SK-N-SH (cell line): ENCODE data around the gene HDLBP. TPM values are rescaled to one million over a fixed set of nuclear protein-coding genes. Genes with fewer than 3 reads are reported as not detected.

Experiments
- CTCF ChIA-PET: fragments of 300-600, 350-600 bp; formaldehyde crosslinking; extraction: SDS; loops from one replicate; lab custom pipeline; 2021; lab: Yijun Ruan, JAX
- POLR2A ChIA-PET: fragments of 350-600 bp; sonication (Branson Sonifier 250); formaldehyde crosslinking; extraction: SDS; loops from one replicate; lab custom pipeline; 2020; ENCODE audit warnings: antibody characterized with exemption, inconsistent platforms; lab: Yijun Ruan, JAX
- DNase-seq: peaks from one replicate; pipeline ENCODE4 v3.0.0; 2012
- H2AFZ ChIP-seq: fragments of 200-600 bp; sonication (generic); 2 replicates; pipeline ENCODE4 v1.8.1; 2016; ENCODE audit warnings: antibody characterized with exemption, mild to moderate bottlenecking, low read depth
- H3F3A ChIP-seq: fragments of 200-600 bp; sonication (generic); replicated peaks from 2 replicates; pipeline ENCODE3; 2016; ENCODE audit warnings: antibody characterized with exemption, mild to moderate bottlenecking; ENCODE audit not compliant: insufficient read depth
- H3K27ac ChIP-seq, 2 experiments: fragments of 200-500 bp in 1 of 2; fragments of 200-600 bp in 1 of 2; sonication (Bioruptor generic) in 1 of 2; sonication (generic), shearing (Covaris generic) in 1 of 2; 2 replicates each; pipeline versions ENCODE4 v1.5.1 to v1.6.1; 2014 to 2016; ENCODE audit warnings: low read depth in 2 of 2, inconsistent platforms in 1 of 2, low read length in 1 of 2, mild to moderate bottlenecking in 1 of 2, mixed read lengths in 1 of 2
- H3K27me3 ChIP-seq: fragments of 200-600 bp; sonication (generic), shearing (Covaris generic); 2 replicates; pipeline ENCODE4 v1.6.1; 2016; ENCODE audit warnings: mixed run types; ENCODE audit not compliant: insufficient read depth
- H3K36me3 ChIP-seq, 2 experiments: fragments of 200-500 bp in 1 of 2; fragments of 200-600 bp in 1 of 2; sonication (Bioruptor generic) in 1 of 2; sonication (generic) in 1 of 2; replicated peaks in 1 of 2; 2 replicates each; pipeline versions ENCODE3 to v1.5.1; 2014 to 2016; ENCODE audit warnings: low read length in 1 of 2, mild to moderate bottlenecking in 1 of 2; ENCODE audit not compliant: insufficient read depth in 2 of 2, control insufficient read depth in 1 of 2
- H3K4me1 ChIP-seq, 2 experiments: fragments of 200-500 bp in 1 of 2; fragments of 200-600 bp in 1 of 2; sonication (Bioruptor generic) in 1 of 2; sonication (generic), shearing (Covaris generic) in 1 of 2; 2 replicates each; pipeline versions ENCODE4 v1.5.1 to v1.6.1; 2014 to 2016; ENCODE audit warnings: low read depth in 1 of 2, low read length in 1 of 2, mixed run types in 1 of 2; ENCODE audit not compliant: insufficient read depth in 2 of 2, control insufficient read depth in 1 of 2
- H3K4me2 ChIP-seq: fragments of 200-600 bp; sonication (generic), shearing (Covaris generic); 2 replicates; pipeline ENCODE4 v1.6.1; 2017; ENCODE audit warnings: mixed run types
- H3K4me3 ChIP-seq, 2 experiments: fragments of 200-500 bp in 1 of 2; fragments of 200-600 bp in 1 of 2; sonication (Bioruptor generic) in 1 of 2; sonication (generic), shearing (Covaris generic) in 1 of 2; 2 replicates each; pipeline versions ENCODE4 v1.5.1 to v1.8.1; 2014 to 2016; ENCODE audit warnings: low read depth in 2 of 2, inconsistent platforms in 1 of 2, low read length in 1 of 2, mild to moderate bottlenecking in 1 of 2, mixed read lengths in 1 of 2, moderate library complexity in 1 of 2
- H3K79me2 ChIP-seq: fragments of 200-600 bp; sonication (generic); 2 replicates; pipeline ENCODE4 v1.8.1; 2017; ENCODE audit warnings: mild to moderate bottlenecking; ENCODE audit not compliant: insufficient read depth
- H3K9ac ChIP-seq: fragments of 200-600 bp; sonication (generic); 2 replicates; pipeline ENCODE4 v1.6.1; 2017; ENCODE audit warnings: mixed run types
- H3K9me2 ChIP-seq: fragments of 200-600 bp; sonication (generic); 2 replicates; pipeline ENCODE4 v1.6.1; 2017; ENCODE audit warnings: mixed run types
- H3K9me3 ChIP-seq: fragments of 200-600 bp; sonication (generic); 2 replicates; pipeline ENCODE4 v1.6.1; 2017; ENCODE audit warnings: mixed run types, mild to moderate bottlenecking, moderate library complexity
- H4K20me1 ChIP-seq: fragments of 200-600 bp; sonication (generic); 2 replicates; pipeline ENCODE4 v1.6.1; 2017; ENCODE audit warnings: mild to moderate bottlenecking, mixed run types; ENCODE audit not compliant: insufficient read depth
- CHD2 ChIP-seq: fragments of 150-350 bp; IDR thresholded peaks from 2 replicates; pipeline ENCODE4 v1.6.1; 2018; ENCODE audit warnings: low read length; ENCODE audit not compliant: partially characterized antibody
- CTCF ChIP-seq: fragments of 200-600 bp; sonication (generic); IDR thresholded peaks from 2 replicates; pipeline ENCODE4 v1.6.1; 2017; ENCODE audit warnings: antibody characterized with exemption, mild to moderate bottlenecking, moderate library complexity
- ELF1 ChIP-seq: IDR thresholded peaks from 2 replicates; pipeline ENCODE4 v1.4.0; 2012
- EZH2phosphoT487 ChIP-seq: fragments of 200-600 bp; sonication (generic); IDR thresholded peaks from 2 replicates; pipeline ENCODE4 v1.6.1; 2017; ENCODE audit warnings: low read depth, mixed run types, mild to moderate bottlenecking, antibody characterized with exemption, moderate library complexity, borderline replicate concordance
- FOSL2 ChIP-seq: IDR thresholded peaks from 2 replicates; pipeline ENCODE4 v1.4.0; 2012; ENCODE audit warnings: low read depth, mild to moderate bottlenecking, moderate library complexity, borderline replicate concordance
- GABPA ChIP-seq: IDR thresholded peaks from 2 replicates; pipeline ENCODE4 v1.4.0; 2012; ENCODE audit warnings: low read depth, mild to moderate bottlenecking
- GATA2 ChIP-seq: sonication (generic); formaldehyde crosslinking; IDR thresholded peaks from 2 replicates; pipeline ENCODE4 v1.5.0; 2020; ENCODE audit warnings: mild to moderate bottlenecking, missing genetic modification reagents
- JUND ChIP-seq: IDR thresholded peaks from 2 replicates; pipeline ENCODE4 v1.4.0; 2012
- MXI1 ChIP-seq: IDR thresholded peaks from 2 replicates; pipeline ENCODE4 v1.6.1; 2012; ENCODE audit warnings: mild to moderate bottlenecking, low read depth, low read length, improper control_type of control experiment
- POLR2AphosphoS5 ChIP-seq: IDR thresholded peaks from 2 replicates; pipeline ENCODE4 v1.6.1; 2012; ENCODE audit warnings: low read depth, low read length
- RAD21 ChIP-seq: IDR thresholded peaks from 2 replicates; pipeline ENCODE4 v1.6.1; 2012; ENCODE audit warnings: mild to moderate bottlenecking, low read length
- RCOR1 ChIP-seq: fragments of 150-350 bp; IDR thresholded peaks from 2 replicates; pipeline ENCODE4 v1.6.1; 2017; ENCODE audit warnings: antibody characterized with exemption, low read length
- SIN3A ChIP-seq: IDR thresholded peaks from 2 replicates; pipeline ENCODE4 v1.6.1; 2012; ENCODE audit warnings: low read depth, mild to moderate bottlenecking, low read length, moderate library complexity, borderline replicate concordance
- SMC3 ChIP-seq: IDR thresholded peaks from 2 replicates; pipeline ENCODE4 v1.6.1; 2012; ENCODE audit warnings: low read depth, low read length, improper control_type of control experiment
- TAF1 ChIP-seq: IDR thresholded peaks from 2 replicates; pipeline ENCODE4 v1.6.1; 2012; ENCODE audit warnings: low read depth, mild to moderate bottlenecking, low read length, moderate library complexity, borderline replicate concordance
- USF1 ChIP-seq: IDR thresholded peaks from 2 replicates; pipeline ENCODE4 v1.4.0; 2012; ENCODE audit warnings: low read depth, borderline replicate concordance
- USF2 ChIP-seq: fragments of 150-350 bp; IDR thresholded peaks from 2 replicates; pipeline ENCODE4 v1.6.1; 2017; ENCODE audit warnings: antibody characterized with exemption, low read length, low read depth, borderline replicate concordance
- WGBS: methylation state at CpG from one replicate; pipeline ENCODE4 v1.1.6; 2017; ENCODE audit warnings: low lambda C conversion rate; 5-methylcytosine and 5-hydroxymethylcytosine counted together
- polyA plus RNA-seq, 3 experiments: library from polyadenylated mRNA; depleted of rRNA; stranded (reverse); fragments of >200 nt; gene quantifications; 2 replicates each; pipeline ENCODE4 v1.2.3, GENCODE V29; 2012
- TF ChIP-seq, protein P1 (sequence below): fragments of 150-350 bp; IDR thresholded peaks from 2 replicates; pipeline ENCODE4 v1.6.1; 2016; ENCODE audit warnings: mild to moderate bottlenecking, low read depth, low read length

Gene HDLBP
- polyA plus RNA-seq, 1 of the 3 experiments (the other 2 are of a cell fraction) = 263 TPM

DNA sequence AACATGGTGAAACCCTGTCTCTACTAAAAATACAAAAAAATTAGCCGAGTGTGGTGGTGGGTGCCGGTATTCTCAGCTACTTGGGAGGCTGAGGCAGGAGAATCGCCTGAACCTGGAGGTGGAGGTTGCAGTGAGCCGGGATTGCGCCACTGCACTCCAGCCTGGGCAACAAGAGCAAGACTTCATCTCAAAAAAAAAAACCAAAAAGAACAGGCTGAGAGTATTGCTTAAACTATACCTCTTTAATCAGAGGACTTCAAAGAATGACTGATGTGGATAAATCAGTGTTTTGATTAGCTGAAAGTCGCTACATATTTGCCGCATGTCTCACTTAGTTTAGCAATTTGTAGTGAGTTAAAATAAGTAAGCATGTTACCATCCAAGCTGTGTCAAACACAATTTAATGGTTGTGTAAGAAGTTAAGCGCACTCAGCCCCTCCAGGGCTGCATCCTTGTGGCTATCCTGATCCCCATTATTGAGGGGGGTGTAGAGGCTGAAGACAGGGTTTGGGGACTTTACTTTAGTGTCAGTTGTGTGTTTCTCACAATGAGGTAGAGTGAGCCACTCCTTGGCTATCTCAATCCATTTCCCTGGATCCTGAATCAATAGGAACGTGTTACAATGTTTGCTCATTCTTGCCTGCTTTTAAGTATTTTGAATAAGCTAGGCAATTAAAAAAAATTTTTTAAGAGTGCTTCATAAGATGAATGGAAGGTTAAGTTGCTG lies 29.6 kb upstream of the HDLBP start:
- Histone ChIP-seq H3K27me3 (no peaks in the 10 kb centered on the region), H3K4me2 (no peak overlapping the region), H3K9ac (no peak overlapping the region), H4K20me1 (peaks cover 36% of the 10 kb centered on the region), H3K27ac (no peak overlapping the region), H3K36me3 (peaks cover 75 to 91% of the 10 kb centered on the region in 2 experiments), H3F3A (peaks cover 13% of the 10 kb centered on the region), H3K9me3 (no peaks in the 10 kb centered on the region), H3K79me2 (peaks cover 31% of the 10 kb centered on the region), H3K9me2 (no peaks in the 10 kb centered on the region), H3K4me1 (no peaks in the 10 kb centered on the region), H2AFZ (no peak overlapping the region), H3K4me3 (no peak overlapping the region)
- no peak for DNase-seq
- TF ChIP-seq, protein P1, sequence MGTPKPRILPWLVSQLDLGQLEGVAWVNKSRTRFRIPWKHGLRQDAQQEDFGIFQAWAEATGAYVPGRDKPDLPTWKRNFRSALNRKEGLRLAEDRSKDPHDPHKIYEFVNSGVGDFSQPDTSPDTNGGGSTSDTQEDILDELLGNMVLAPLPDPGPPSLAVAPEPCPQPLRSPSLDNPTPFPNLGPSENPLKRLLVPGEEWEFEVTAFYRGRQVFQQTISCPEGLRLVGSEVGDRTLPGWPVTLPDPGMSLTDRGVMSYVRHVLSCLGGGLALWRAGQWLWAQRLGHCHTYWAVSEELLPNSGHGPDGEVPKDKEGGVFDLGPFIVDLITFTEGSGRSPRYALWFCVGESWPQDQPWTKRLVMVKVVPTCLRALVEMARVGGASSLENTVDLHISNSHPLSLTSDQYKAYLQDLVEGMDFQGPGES = no peak
- TF ChIP-seq SMC3 (no peak), RCOR1 (no peak), TAF1 (no peak), POLR2AphosphoS5 (no peak), USF1 (no peak), SIN3A (no peak), USF2 (no peak)
- CTCF ChIA-PET = no interaction called here
- WGBS = 85% methylated on average over 9 of the region's 9 CpGs
- POLR2A ChIA-PET = no interaction called here

- Histone ChIP-seq H3F3A (peaks cover 6% of the 10 kb centered on the region), H3K36me3 (peaks cover 79 to 82% of the 10 kb centered on the region in 2 experiments), H3K9me2 (no peaks in the 10 kb centered on the region), H3K4me1 (no peaks in the 10 kb centered on the region), H3K4me2 (no peak overlapping the region), H2AFZ (no peak overlapping the region), H4K20me1 (peaks cover 47% of the 10 kb centered on the region), H3K27me3 (no peaks in the 10 kb centered on the region), H3K9ac (no peak overlapping the region), H3K4me3 (no peak overlapping the region), H3K79me2 (peaks cover 60% of the 10 kb centered on the region), H3K9me3 (no peaks in the 10 kb centered on the region), H3K27ac (no peak overlapping the region)
- no peak for DNase-seq
- ChIA-PET CTCF (no interaction called here), POLR2A (no interaction called here)
- TF ChIP-seq RAD21 (no peak), MXI1 (no peak), JUND (no peak), EZH2phosphoT487 (no peak), ELF1 (no peak), FOSL2 (no peak), GATA2 (no peak), CTCF (no peak), USF1 (no peak), GABPA (no peak), CHD2 (no peak), SMC3 (no peak)
- TF ChIP-seq, protein P1 = no peak
- WGBS = 97% methylated on average over 3 of the region's 3 CpGs
Observed at GRCh38 chr2:241340631-241341163, 25.2 kb upstream of the HDLBP start.
